SK-N-SH treated with all-trans-retinoic acid at 6 μM for 48 hours (cell line): ENCODE measurements around the gene DHRS13.

Experiments used
- ARNTL ChIP-seq: fragments of 450-650 bp; formaldehyde crosslinking; IDR thresholded peaks from 2 replicates; pipeline ENCODE4 v1.5.0; 2020; ENCODE audit warnings: low read depth, mild to moderate bottlenecking, moderate library complexity, borderline replicate concordance
- BACH2 ChIP-seq: fragments of 250-450 bp; sonication (Bioruptor Pico); IDR thresholded peaks from 2 replicates; pipeline ENCODE4 v1.9.0; 2021; ENCODE audit warnings: mild to moderate bottlenecking, borderline replicate concordance
- SNAI2 ChIP-seq: fragments of 250-450 bp; sonication (Bioruptor Pico); IDR thresholded peaks from 2 replicates; pipeline ENCODE4 v1.5.0; 2020; ENCODE audit warnings: mild to moderate bottlenecking, moderate library complexity
- TF ChIP-seq, protein P1 (sequence below): fragments of 250-450 bp; sonication (Bioruptor Pico); IDR thresholded peaks from 2 replicates; pipeline ENCODE4 v1.8.0; 2020; ENCODE audit warnings: mild to moderate bottlenecking, moderate library complexity, borderline replicate concordance

- TF ChIP-seq, protein P1, sequence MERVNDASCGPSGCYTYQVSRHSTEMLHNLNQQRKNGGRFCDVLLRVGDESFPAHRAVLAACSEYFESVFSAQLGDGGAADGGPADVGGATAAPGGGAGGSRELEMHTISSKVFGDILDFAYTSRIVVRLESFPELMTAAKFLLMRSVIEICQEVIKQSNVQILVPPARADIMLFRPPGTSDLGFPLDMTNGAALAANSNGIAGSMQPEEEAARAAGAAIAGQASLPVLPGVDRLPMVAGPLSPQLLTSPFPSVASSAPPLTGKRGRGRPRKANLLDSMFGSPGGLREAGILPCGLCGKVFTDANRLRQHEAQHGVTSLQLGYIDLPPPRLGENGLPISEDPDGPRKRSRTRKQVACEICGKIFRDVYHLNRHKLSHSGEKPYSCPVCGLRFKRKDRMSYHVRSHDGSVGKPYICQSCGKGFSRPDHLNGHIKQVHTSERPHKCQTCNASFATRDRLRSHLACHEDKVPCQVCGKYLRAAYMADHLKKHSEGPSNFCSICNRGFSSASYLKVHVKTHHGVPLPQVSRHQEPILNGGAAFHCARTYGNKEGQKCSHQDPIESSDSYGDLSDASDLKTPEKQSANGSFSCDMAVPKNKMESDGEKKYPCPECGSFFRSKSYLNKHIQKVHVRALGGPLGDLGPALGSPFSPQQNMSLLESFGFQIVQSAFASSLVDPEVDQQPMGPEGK (CRISPR knock-in tag): no peak
- TF ChIP-seq ARNTL (CRISPR knock-in tag): no peak
- no peak for TF ChIP-seq BACH2 (CRISPR knock-in tag)
- no peak for TF ChIP-seq SNAI2 (CRISPR knock-in tag)
Observed at GRCh38 chr17:28941251-28941650, 38.4 kb upstream of the DHRS13 start.
